CD4-positive, alpha-beta T cell treated with Interleukin-21 for 1 hour (primary cell): ENCODE measurements around the gene USP19.

Experiments used
- DNase-seq: peaks from one replicate; pipeline ENCODE4 v3.0.0-alpha.2; 2020

Gene USP19

GRCh38 chr3:49133226-49133951 lies 12.8 kb upstream of the USP19 start:
- no peak for DNase-seq

GRCh38 chr3:49132437-49133225 lies 12.0 kb upstream of the USP19 start, which contains the start of gene LAMB2:
LAMB2 (minus strand) TSS chr3:49133050; CDS start chr3:49132867, 183 bp downstream.
- DNase-seq, result no peak

GRCh38 chr3:49132073-49132436 lies 11.4 kb upstream of the USP19 start:
- DNase-seq, result no peak

DNA sequence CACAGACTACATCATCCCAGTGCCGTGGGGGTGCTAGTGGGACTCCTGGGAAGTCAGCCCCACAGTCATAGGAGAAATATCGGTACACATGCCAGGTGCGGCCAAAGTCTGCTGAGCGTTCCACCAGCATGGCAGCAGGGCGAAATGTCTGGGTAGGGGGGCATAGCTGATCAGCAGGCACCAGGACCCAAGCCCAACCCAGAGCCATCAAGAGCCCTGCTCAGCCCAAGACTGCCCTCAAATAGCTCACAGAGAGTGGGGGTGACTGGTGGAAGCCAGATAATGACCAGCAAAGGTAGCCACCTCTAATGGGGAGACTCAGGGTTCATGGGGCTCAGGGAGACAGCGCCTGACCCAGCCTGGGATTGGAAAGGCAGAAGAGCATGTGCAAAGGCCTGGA lies 11.0 kb upstream of the USP19 start:
- no peak for DNase-seq

GRCh38 chr3:49131040-49131439 lies 10.4 kb upstream of the USP19 start:
- DNase-seq, result no peak

GRCh38 chr3:49124991-49125670 lies 4.5 kb upstream of the USP19 start:
- peak; percentile 4 for DNase-seq

- no peak for DNase-seq
Measured at GRCh38 chr3:49124203-49124602, 3.6 kb upstream of the USP19 start.

- no peak for DNase-seq
Measured at GRCh38 chr3:49123687-49124086, 3.1 kb upstream of the USP19 start.

DNA sequence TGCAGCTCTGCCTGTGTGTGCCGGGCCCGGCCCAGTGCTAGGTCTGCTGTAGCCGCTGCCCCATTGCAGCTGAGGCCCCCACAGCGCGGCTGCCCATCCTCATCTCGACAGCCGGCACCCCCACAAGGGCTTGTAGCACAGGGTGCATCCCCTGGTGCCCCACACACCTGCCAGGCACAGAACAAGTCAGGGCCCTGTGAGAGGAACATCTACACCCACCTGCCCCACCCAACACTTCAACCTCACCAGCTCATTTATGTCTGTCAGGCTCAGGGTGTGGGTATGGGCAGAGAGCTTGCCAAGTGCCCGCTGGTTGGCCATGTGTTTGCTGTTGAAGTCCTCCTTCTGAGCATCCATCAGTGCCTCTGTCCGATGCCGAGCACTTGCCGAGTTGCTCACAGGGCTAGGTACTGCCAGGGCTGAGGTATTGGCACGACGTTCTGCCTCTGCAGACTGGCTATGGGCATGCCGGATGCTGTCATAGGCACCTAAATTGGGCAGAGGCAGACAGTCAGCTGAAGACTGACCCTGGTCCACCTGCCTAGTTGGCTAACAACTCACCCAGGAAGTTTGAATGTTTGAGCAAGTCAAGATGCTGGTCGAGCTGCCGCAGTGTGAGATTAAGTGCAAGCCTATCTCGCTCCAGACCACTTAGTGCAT lies 2.4 kb upstream of the USP19 start:
- no peak for DNase-seq

DNA sequence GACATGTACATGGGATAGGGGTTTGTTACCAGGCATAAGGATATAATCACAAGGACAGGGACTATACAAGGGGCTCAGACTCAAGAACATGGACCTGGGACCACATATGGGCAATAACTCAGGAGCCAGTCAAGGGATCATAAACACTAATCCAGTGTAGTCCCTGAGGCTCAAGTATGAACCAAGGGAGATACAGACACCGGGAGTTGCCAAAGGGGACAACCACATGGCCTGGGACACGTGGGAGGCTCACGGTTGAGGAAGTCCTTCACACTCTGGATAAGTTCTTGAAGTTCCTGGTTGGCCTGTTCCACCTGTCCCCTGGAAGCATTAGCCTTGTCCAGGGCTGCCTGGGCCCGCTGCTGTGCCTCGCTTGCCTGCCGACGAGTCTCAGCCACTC lies 1.8 kb upstream of the USP19 start:
- DNase-seq, result no peak

DNA sequence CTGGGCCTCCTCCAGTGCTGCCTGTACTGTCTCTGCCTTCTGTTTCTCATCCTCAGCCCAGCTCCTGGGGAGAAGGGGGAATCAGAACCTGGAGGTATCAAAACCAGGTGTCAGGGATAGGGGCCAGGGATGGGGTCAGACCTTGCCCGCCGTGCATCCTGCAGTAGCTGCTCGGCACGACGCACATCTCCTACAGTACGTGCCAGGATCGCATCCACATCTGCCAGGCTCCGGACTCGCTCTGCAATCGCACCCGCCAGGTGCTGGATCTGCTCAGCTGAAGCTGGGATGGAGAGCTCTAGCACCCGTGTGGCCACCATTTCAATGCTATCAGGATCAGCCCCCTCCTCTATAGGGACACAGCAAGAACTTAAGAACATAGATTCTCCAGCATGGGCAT lies 1.4 kb upstream of the USP19 start:
- no peak for DNase-seq

DNA sequence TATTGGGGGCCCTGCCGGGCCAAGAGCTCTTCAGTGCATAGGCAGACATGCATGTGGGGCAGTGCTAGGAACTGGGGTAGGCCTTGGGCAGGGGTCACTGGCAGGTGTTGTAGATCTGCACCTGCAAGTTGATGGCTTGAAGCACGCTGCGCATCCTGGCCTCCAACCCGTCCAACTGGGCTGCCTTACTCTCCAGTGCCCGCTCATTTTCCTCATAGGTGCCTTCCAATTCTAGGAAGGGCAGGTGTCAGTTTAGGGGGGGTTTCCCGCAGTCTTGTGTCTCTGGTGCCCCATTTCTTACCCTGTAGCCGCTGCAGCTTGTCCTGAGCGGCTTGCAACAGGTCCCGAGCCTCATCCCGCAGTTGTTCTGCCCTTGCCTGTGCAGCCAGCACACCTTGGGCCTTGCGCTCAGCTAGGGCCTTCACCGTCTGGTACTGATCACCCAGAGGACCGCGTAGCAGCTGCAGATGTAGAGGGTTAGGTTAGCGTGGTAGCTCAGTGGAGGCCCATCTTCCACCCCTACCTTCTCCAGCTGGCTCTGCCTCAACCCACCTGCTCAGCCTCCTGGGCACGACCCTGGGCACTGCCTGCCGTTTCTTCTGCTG lies 611 bp upstream of the USP19 start:
- DNase-seq, result no peak

GRCh38 chr3:49120096-49120437 lies 556 bp downstream of the USP19 start:
- peak; percentile 7 for DNase-seq

DNA sequence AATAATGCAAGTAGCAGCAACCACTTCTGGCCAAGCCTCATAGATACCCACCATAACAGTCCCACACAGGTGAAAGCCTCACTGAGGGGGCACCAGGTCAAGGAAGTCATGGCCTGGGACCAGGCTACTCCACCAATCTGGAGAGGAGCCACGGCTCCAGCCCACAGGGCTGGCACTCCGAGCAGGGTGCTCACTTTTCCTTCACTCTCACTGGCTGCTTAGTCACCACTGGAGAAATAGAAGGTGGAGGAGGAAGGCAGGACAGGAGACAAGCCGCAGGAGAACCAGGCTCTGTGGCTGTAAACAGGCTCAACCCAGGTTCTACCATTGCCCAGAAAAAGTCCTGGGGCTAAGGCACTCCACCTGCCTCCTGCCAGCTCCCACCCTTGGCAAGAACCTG lies 1.2 kb downstream of the USP19 start:
- DNase-seq, result no peak

- DNase-seq, result no peak
Measured at GRCh38 chr3:49119036-49119435, 1.6 kb downstream of the USP19 start.

DNA sequence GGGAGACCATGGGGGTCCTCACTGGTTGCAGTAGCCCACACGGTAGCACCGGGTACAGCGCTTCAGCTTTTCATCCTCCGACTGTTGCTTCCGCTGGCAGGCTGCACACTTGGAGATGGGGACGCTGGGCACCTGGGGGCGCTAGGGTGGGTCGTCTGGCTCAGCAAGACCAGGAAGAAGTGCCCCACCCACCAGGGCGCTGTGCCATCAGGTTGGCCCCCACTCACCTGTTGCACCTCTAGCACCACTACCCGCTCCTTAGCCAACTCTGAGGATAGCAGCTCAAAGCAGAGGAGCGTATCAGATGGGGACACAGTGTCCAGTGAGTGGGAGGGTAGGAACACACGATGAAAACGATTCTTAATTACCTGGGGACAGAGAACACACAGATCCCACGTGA lies 8.4 kb downstream of the USP19 start:
- no peak for DNase-seq

- no peak for DNase-seq
Measured at GRCh38 chr3:49111347-49111746, 9.3 kb downstream of the USP19 start.

DNA sequence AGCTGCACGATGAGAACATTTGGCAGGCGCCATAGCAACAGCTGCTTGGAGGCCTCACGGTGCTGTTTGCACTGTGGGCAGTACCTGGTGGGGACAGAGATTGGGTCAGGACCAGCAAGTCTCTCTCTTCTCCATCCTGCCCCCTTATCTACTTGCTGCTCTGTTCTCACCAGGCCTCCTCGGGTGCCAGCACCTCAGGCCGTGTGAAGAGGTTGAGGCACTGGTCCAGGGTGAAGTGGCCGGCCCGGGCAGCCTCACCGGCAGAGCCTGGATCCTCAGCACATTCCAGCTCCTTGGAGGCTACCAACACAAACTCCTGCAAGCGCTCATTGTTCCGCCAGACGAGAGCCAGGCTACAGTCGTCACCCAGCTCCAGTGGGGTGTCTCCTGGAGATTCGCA lies 9.8 kb downstream of the USP19 start:
- no peak for DNase-seq

DNA sequence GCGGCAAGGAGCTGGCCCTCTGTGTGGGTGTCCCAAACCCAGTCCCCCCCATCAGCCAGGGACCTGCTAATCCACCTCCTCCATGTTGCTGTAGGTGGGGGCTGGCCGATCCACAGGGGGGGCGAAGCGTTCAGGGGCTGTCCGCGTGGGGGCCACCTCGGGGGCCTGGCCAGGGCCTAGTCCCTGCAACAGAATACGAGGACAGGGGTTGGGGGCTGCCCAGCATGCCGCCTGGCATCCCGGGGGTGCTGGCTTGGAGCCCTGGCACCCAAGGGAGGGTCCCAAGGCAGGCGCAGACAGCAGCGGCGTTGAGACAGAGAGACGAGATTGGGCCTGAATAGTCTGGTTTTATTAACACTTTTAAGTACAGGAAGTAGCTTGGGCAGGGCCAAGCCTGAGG lies 12.3 kb downstream of the USP19 start:
- no peak for DNase-seq

DNA sequence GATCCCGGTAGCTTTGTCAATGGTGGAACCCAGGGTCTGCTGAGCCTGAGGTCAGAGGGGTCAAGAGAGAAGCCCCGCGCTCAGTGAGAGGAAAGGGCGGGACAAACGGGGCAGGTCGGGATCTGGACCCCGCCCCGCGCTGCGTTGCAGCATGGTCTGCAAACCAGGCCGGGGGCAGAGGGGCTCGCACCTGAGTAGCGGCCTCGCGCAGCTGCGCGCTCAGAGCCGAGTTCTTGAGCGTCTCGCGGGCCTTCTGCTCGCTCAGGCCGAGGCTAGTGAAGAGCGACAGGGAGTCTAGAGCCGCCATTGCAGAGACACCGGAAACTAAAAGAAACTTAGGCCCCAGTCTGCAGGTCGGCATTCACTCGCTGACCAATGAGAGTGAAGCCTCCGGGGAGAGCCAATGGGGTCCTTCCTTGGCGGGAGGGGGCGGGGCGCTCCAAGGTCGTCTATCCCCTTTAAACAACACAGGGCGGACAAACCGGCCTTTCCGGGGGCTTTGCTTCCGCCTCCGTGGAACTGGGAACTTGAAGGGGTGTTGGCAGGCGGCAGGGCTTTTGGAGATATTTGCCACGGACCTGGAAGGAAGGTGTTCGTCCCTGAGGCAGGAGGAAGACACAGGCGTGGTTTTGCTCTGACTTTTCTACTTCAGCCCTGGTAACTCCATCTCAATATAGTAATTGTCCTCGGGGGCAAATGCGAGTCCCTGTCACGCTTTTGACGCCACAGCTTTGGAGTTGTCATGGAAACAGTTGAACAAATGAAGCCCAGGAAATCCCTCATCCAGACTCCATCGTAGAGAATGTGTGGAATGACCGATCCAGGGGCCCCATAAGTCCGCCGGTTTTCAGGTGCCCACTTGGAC lies 16.0 kb downstream of the USP19 start, which contains the start of gene QARS1:
QARS1 (minus strand) TSS at position 331 of the 865 bp plus-strand sequence; CDS start at position 307, 24 bp downstream.
- peak; percentile 91 for DNase-seq

DNA sequence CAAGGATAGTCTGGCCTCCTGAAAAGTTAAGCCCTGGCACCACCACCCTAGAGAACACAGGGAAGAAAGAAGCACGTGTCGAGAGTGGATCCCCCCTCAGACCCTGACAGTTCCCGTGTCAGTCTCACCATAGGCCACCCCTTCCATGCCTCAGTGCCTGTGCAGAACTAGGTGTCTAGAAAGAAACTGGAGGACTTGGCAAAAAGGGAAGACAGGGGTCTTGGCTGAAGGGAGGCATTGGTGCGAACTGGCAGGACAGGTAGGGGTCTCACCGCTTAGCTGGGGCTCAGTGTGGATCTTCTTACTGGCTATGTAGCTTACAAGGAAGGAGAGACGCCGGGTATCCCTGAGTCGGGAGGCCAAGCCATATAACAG lies 16.6 kb downstream of the USP19 start:
- no peak for DNase-seq

DNA sequence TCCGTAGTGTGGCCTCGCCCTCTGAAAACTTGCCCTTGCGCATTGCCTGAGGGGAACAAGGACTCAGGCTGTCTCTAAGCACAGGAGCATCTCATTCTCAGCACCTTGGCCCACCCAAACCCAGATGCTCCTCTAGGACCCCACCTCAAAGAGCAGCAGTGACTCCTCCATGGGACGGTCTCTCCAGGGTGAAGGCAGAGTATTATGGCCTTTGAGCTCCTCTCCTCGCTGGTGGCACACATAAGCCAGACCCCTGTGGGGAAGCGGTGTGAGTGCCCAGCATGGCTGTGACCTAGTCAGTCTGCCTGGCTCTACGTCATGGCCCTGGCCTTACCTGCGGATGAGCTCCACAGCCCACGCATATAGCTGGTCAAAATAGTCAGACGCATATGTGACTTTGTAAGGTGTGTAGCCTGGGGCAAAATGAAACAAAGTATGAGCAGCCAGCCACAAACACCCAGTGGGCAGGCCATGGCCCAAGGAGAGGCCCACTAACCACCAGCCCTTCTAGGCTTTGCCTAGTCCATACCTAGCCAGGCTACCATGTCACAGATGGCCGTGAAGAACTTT lies 20.5 kb downstream of the USP19 start:
- DNase-seq, result no peak
